Measurements from ENCODE around the gene USP13. TPM values are rescaled to one million over a fixed set of nuclear protein-coding genes. Genes with fewer than 3 reads are reported as not detected.

USP13 gene
- total and polyA plus RNA-seq, 2 experiments from 2014 or later, result 9.6 to 22.7 TPM

DNA sequence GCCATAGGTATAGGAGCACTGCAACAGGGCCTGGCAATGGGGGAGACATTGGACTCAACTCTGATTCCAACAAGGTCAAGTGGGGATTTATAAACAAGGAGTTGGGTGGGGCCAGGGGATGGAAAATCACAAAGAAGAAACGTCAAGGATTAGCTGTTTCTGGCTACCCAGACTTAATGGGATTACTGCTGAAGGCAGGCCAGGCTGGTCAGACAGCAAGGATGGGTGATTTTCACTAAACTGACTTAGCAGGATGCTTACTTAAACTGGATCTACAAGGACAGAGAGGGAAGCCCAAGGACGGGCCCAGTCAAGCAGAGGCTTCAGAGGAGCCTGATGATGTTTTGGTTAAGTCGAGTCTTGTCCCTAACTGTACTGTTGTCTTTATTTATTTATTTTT is 76.2 kb downstream of the USP13 start:
- Histone ChIP-seq H2AFZ (no peak overlapping the region), H3K4me1 (ENCODE audit: insufficient read depth) (no peaks in the 10 kb centered on the region), H3K27ac (ENCODE audit: low read depth) (no peak overlapping the region), H3K4me3 (no peak overlapping the region), H3K27me3 (ENCODE audit: insufficient read depth) (no peaks in the 10 kb centered on the region), H3F3A (replicated peaks; ENCODE audit: low read depth) (no peaks in the 10 kb centered on the region), H3K4me2 (no peak overlapping the region), H3K9me2 (ENCODE audit: insufficient read depth) (no peaks in the 10 kb centered on the region), H3K36me3 (ENCODE audit: insufficient read depth) (0 out of 2 replicates have a peak, but pooled peaks cover 8% of the 10 kb centered on the region), H4K20me1 (replicated peaks; ENCODE audit: insufficient read depth) (no peaks in the 10 kb centered on the region), H3K79me2 (replicated peaks; ENCODE audit: insufficient read depth) (no peaks in the 10 kb centered on the region)
- Mint-ChIP-seq H3K4me3 (no peak overlapping the region), H3K9me3 (peaks cover 4% of the 10 kb centered on the region; the same call in 1 of the 3 replicates), H3K4me1 (no peaks in the 10 kb centered on the region), H3K27ac (no peak overlapping the region), H3K36me3 (ENCODE audit: low read depth) (peaks cover 41% of the 10 kb centered on the region), H3K27me3 (ENCODE audit: insufficient read depth, low read depth, poor library complexity) (peaks cover 4% of the 10 kb centered on the region)
- TF ChIP-seq, protein P1, sequence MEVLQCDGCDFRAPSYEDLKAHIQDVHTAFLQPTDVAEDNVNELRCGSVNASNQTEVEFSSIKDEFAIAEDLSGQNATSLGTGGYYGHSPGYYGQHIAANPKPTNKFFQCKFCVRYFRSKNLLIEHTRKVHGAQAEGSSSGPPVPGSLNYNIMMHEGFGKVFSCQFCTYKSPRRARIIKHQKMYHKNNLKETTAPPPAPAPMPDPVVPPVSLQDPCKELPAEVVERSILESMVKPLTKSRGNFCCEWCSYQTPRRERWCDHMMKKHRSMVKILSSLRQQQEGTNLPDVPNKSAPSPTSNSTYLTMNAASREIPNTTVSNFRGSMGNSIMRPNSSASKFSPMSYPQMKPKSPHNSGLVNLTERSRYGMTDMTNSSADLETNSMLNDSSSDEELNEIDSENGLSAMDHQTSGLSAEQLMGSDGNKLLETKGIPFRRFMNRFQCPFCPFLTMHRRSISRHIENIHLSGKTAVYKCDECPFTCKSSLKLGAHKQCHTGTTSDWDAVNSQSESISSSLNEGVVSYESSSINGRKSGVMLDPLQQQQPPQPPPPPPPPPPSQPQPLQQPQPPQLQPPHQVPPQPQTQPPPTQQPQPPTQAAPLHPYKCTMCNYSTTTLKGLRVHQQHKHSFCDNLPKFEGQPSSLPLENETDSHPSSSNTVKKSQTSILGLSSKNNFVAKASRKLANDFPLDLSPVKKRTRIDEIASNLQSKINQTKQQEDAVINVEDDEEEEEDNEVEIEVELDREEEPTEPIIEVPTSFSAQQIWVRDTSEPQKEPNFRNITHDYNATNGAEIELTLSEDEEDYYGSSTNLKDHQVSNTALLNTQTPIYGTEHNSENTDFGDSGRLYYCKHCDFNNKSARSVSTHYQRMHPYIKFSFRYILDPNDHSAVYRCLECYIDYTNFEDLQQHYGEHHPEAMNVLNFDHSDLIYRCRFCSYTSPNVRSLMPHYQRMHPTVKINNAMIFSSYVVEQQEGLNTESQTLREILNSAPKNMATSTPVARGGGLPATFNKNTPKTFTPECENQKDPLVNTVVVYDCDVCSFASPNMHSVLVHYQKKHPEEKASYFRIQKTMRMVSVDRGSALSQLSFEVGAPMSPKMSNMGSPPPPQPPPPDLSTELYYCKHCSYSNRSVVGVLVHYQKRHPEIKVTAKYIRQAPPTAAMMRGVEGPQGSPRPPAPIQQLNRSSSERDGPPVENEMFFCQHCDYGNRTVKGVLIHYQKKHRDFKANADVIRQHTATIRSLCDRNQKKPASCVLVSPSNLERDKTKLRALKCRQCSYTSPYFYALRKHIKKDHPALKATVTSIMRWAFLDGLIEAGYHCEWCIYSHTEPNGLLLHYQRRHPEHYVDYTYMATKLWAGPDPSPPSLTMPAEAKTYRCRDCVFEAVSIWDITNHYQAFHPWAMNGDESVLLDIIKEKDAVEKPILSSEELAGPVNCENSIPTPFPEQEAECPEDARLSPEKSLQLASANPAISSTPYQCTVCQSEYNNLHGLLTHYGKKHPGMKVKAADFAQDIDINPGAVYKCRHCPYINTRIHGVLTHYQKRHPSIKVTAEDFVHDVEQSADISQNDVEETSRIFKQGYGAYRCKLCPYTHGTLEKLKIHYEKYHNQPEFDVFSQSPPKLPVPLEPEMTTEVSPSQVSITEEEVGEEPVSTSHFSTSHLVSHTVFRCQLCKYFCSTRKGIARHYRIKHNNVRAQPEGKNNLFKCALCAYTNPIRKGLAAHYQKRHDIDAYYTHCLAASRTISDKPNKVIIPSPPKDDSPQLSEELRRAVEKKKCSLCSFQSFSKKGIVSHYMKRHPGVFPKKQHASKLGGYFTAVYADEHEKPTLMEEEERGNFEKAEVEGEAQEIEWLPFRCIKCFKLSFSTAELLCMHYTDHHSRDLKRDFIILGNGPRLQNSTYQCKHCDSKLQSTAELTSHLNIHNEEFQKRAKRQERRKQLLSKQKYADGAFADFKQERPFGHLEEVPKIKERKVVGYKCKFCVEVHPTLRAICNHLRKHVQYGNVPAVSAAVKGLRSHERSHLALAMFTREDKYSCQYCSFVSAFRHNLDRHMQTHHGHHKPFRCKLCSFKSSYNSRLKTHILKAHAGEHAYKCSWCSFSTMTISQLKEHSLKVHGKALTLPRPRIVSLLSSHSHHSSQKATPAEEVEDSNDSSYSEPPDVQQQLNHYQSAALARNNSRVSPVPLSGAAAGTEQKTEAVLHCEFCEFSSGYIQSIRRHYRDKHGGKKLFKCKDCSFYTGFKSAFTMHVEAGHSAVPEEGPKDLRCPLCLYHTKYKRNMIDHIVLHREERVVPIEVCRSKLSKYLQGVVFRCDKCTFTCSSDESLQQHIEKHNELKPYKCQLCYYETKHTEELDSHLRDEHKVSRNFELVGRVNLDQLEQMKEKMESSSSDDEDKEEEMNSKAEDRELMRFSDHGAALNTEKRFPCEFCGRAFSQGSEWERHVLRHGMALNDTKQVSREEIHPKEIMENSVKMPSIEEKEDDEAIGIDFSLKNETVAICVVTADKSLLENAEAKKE (CRISPR knock-in tag; IDR thresholded peaks at IDR 0.05), result no peak
- TF ChIP-seq ETS1 (IDR thresholded peaks at IDR 0.05), result no peak
- DNase-seq (ENCODE audit: low spot score) (no peak), ATAC-seq (no peak)

DNA sequence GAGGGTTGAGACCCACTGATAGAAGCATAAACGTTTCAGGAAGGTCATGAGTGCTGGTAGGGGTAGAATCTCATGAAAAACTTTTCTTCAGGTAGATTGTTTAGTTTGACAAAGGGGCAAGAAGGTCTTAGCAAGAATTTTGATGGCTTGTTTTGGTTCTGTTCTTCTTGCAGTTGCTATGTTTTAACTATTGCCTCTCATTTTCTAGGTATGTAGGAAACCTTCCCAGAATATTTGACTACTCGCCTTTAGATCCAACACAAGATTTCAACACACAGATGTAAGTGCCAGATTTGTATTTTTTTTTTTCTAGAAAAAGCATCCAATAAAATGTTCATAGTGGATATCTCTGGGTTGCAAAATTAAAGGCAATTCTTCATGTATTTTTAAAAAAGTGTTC is 77.1 kb downstream of the USP13 start:
- peaks cover 4% of the 10 kb centered on the region; the same call in 1 of the 3 replicates for H3K9me3 Mint-ChIP-seq
- Histone ChIP-seq H2AFZ (no peak overlapping the region), H3K9me2 (ENCODE audit: insufficient read depth) (no peaks in the 10 kb centered on the region), H3K4me2 (no peak overlapping the region), H3K4me3 (no peak overlapping the region), H4K20me1 (replicated peaks; ENCODE audit: insufficient read depth) (no peaks in the 10 kb centered on the region), H3F3A (replicated peaks; ENCODE audit: low read depth) (no peaks in the 10 kb centered on the region), H3K27me3 (ENCODE audit: insufficient read depth) (no peaks in the 10 kb centered on the region), H3K36me3 (ENCODE audit: insufficient read depth) (0 out of 2 replicates have a peak, but pooled peaks cover 8% of the 10 kb centered on the region), H3K4me1 (ENCODE audit: insufficient read depth) (no peaks in the 10 kb centered on the region), H3K79me2 (replicated peaks; ENCODE audit: insufficient read depth) (no peaks in the 10 kb centered on the region), H3K27ac (ENCODE audit: low read depth) (no peak overlapping the region)
- H3K4me3 Mint-ChIP-seq, result no peak overlapping the region
- peaks cover 4% of the 10 kb centered on the region for H3K27me3 Mint-ChIP-seq (ENCODE audit: insufficient read depth, low read depth, poor library complexity)
- H3K27ac Mint-ChIP-seq, result no peak overlapping the region
- DNase-seq (ENCODE audit: low spot score) (no peak), ATAC-seq (no peak)
- H3K36me3 Mint-ChIP-seq (ENCODE audit: low read depth), result peaks cover 38% of the 10 kb centered on the region
- H3K4me1 Mint-ChIP-seq, result no peaks in the 10 kb centered on the region
- TF ChIP-seq NANOG (IDR thresholded peaks at IDR 0.05; ENCODE audit: borderline replicate concordance), result no peak
- TF ChIP-seq ZNF114 (CRISPR knock-in tag; IDR thresholded peaks at IDR 0.05), result no peak
- no peak for TF ChIP-seq STAT1 (IDR thresholded peaks at IDR 0.05; ENCODE audit: unreplicated experiment)
- no peak for TF ChIP-seq CTCF (conservative IDR thresholded peaks at IDR 0.05; ENCODE audit: low read depth in 2 of 2)
